Measurements from ENCODE around the gene TMEFF1. TPM values are rescaled to one million over a fixed set of nuclear protein-coding genes. Genes with fewer than 3 reads are reported as not detected.
"Not testable (repeated sequence)": the region's sequence is repeated elsewhere in the genome, so short reads cannot be mapped to it uniquely, and the experiment has no call there.

Gene TMEFF1
- total RNA-seq, 2 donors from 2014 or later = 0.37 TPM; not detected in 1

- Histone ChIP-seq H3K36me3 (no peaks in the 10 kb centered on the region), H3K27me3 (no peaks in the 10 kb centered on the region), H3K4me3 (no peak overlapping the region), H3K27ac (no peak overlapping the region), H3K9me3 (no peaks in the 10 kb centered on the region), H3K4me1 (no peaks in the 10 kb centered on the region)
- DNase-seq (ENCODE audit: low spot score) = peak; percentile 85
- peak; percentile 87 to 95 for TF ChIP-seq CTCF (IDR thresholded peaks at IDR 0.05)
These were observed 34.8 kb upstream of the TMEFF1 start for GRCh38 chr9:100437860-100438805.

GRCh38 chr9:100440071-100440470, 32.9 kb upstream of the TMEFF1 start:
- no peaks in the 10 kb centered on the region for H3K36me3 ChIP-seq
- no peaks in the 10 kb centered on the region for H3K9me3 ChIP-seq
- no peak for TF ChIP-seq CTCF (IDR thresholded peaks at IDR 0.05)
- H3K4me1 ChIP-seq = peaks cover 0 to 3% of the 10 kb centered on the region in 2 donors
- H3K27me3 ChIP-seq = no peaks in the 10 kb centered on the region
- no peak overlapping the region for H3K4me3 ChIP-seq
- DNase-seq (ENCODE audit: low spot score) = no peak
- H3K27ac ChIP-seq = no peak overlapping the region

- not testable (repeated sequence) for DNase-seq (ENCODE audit: low spot score); H3K27me3 ChIP-seq; H3K4me1 ChIP-seq; H3K9me3 ChIP-seq; H3K4me3 ChIP-seq; H3K27ac ChIP-seq; H3K36me3 ChIP-seq
These were observed 32.5 kb upstream of the TMEFF1 start for GRCh38 chr9:100440487-100440886.

GRCh38 chr9:100441911-100442361, 31.0 kb upstream of the TMEFF1 start:
- H3K27ac ChIP-seq = no peak overlapping the region
- H3K36me3 ChIP-seq = no peaks in the 10 kb centered on the region
- H3K9me3 ChIP-seq = no peaks in the 10 kb centered on the region
- no peaks in the 10 kb centered on the region for H3K27me3 ChIP-seq
- DNase-seq (ENCODE audit: low spot score) = no peak
- TF ChIP-seq CTCF (IDR thresholded peaks at IDR 0.05) = no peak
- H3K4me1 ChIP-seq = peaks cover 0 to 7% of the 10 kb centered on the region in 2 donors
- no peak overlapping the region for H3K4me3 ChIP-seq

GRCh38 chr9:100443781-100444768, 28.9 kb upstream of the TMEFF1 start:
- Histone ChIP-seq H3K27me3 (no peaks in the 10 kb centered on the region), H3K4me3 (no peak overlapping the region), H3K36me3 (no peaks in the 10 kb centered on the region), H3K9me3 (no peaks in the 10 kb centered on the region), H3K27ac (no peak overlapping the region), H3K4me1 (peaks cover 0 to 7% of the 10 kb centered on the region in 2 donors)
- no peak for DNase-seq (ENCODE audit: low spot score)
- TF ChIP-seq CTCF (IDR thresholded peaks at IDR 0.05) = no peak

Data from right atrium auricular region (tissue), 2 donors.